Colon (tissue), 2 donors: ENCODE results near the gene ABHD12.

Source experiments
- FAIRE-seq: peaks from 2 replicates; lab custom pipeline; 2012; peaks lifted over from hg19 to GRCh38; lab: Jason Lieb, UNC
- donor health status: control.
- donor health status: control.

The ABHD12 gene

DNA sequence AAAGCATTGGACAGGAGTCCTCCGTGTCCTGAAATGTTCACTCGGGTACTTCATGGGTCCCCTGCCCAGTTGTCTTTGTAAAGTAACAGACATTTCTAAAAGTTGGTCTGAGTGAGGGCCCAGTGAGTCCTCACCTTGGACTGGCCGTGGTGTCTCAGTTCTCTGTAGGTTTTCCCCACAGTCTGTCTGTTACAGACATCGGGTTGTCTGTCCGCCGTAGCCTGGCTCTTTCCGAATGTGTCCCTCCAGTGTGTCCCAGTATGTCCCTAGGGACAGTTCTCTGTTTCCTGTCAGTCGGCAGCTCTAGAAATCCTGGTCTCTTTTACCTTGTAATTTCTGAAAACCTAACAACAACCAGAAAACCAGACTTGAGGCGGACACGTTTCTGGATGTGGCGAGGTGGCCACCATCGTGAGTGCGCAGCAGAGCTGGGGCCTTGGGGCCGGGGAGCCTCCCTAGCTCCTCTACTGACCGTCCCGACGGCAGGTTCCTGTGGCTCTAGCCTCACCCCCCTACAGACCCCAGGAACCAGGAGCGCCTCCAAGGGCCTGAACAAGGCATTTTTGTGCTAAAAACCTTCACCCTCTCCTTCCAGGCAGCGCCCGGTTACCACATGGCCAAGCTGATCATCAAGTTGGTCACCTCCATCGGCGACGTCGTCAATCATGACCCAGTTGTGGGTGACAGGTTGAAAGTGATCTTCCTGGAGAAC, 100.6 kb downstream of the ABHD12 start:
- no peak for FAIRE-seq

DNA sequence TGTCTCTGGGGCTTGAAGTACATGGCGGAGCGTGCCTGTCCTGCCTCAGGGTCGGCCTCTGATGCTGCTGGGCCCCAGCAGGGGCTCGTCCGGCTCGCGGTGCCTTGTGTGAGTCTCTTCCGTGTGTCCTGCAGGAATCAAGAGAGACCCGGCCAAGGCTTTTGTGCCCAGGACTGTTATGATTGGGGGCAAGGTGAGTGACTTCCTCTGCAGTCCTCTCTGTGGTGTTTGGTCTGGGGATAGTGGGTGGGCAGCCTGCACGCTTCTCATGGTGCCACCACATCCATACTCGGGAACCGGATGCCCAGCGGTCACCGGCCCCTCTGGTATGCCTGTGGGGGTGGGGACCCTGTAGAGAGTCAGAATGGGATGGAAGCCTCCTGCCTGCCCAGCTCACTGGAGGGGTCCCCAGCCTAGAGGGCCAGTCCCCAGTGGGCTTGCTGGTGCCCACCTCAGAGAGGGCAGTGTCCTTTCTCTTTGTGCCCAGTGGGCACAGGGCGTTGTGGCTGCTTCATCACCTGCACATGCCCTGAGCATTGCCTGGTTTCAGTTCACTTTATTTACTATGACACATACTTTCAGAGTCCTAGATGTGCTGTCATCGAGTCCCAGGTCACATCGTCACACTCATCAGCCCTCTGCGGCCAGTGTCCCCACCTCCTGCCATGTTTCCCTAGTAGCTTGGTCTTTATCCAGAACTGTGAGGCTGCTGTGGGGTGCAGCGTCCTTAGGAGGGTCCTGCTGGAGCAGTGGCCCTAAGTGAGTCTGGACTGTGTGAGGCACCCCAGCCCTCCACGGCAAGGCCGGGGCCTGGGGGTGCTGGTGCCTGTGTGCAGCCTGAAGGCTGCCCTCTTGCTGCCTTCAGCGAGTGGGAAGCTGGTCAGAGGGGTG, 102.1 kb downstream of the ABHD12 start:
- FAIRE-seq = no peak

DNA sequence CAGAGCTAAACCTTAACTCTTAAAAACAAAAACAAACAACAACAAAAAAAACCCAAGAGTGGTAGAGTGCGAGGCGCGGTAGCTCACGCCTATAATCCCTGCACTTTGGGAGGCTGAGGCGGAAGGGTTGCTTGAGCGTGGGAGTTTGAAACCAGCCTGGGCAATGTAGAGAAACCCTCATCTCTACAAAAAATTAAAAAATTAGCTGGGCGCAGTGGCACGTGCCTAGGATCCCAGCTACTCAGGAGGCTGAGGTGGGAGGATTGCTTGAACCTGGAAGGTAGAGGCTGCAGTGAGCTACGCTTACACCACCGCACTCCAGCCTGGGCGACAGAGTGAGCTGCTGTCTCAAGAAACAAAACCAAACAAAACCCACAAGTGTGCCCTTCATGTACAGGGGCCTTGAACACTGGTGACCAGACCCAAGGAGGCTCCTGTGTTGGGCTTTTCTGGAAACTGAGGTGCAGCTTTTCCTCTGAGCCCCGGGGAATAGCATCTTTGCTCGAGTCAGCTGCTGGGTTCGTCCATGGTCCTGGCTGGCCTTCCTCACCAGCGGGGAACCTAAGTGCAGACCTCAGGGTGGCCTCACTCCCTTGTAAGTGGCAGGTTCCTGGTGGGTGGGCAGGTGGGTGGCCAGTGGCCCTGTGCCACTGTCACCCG, 102.9 kb downstream of the ABHD12 start:
- no peak for FAIRE-seq

DNA sequence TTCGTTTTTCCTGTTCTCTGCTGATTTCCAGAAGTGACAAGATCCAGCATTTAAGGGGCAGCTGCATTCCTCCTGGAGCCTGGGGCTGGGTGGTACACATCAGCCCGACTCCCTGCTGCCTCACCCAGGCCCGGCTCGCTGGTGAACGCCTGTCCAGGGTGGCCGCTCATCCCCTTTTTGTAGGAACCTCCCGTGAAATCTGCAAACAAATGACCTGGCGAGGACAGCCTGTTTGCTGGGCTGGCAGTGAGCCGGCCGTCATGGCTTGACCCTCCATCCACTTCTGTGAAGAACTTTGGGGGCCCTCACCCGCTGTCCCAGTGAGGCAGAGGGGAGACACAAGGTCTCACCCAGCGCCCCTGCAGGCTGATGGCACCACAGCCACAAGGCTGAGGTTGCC, 103.7 kb downstream of the ABHD12 start:
- FAIRE-seq = no peak

DNA sequence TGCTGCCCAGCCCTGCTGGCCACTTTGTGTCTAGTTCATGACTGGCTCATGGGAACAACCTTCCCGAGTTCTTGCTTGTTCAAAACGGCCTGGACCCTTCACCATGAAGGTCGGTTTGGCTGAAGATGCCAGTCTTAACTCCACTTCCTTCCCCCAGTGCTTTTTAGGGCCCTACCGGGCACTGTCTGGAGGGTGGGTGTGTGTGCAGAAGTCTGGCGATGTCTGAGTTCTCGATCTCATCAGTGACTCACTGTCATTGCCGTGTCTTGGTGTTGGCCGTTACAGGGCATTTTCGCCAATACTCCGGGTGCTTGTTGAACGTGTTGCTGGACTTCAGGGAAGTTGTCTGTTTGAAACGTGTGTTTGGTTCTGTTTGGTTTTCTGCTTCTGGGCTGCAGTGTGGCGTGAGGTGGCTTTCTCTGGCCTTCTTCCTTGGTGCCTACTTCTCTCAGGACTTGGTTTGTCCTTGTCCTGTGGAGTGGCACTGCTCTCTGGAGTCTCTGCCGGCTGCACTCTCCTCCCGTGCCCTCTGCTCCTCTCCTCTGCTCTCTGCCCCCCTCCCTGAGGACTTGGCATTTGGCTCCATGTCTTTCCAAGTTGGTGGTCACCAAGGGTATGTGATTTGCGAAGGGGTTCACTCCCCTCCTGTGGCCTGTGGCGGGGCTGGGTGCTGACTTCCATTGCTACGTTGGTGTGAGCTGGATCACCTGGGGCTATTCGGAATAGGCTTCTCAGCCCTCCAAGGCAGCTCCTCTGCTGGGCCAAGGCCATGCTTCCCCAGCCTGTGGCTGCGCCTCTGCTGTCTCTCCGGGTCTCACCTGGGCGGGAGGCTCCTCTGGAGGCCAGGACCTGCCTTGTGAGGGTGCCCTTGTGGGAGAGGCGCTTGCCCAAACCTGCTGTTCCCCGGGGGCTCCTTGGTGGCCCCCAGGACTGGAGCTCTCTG, 104.5 kb downstream of the ABHD12 start:
- FAIRE-seq = no peak

DNA sequence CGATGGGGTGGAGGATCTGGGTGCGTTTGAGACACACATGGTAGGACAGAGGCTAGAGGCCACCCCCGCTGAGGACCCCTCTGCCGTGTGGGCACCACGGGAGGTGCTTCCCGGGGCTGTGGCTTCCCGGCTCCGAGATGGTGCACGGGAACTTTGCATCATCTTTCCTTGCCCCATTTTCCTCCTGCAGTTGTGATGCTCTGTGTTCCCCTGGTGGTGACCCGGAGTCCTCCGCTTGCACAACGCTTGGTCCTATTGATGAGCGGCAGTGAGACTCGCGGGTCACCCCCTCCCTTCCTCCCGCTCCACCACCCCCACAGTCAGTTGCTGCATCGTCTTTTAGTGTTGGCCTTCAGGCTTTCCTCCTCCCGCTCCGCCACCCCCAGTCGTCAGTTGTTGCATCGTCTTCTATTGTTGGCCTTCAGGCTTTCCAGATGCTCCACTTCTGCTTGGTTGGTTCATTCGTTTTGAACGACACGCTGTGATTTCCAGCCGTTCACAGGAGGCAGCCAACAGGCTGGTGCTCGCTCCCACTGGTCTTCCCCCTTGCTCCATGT, 105.5 kb downstream of the ABHD12 start:
- FAIRE-seq = no peak

DNA sequence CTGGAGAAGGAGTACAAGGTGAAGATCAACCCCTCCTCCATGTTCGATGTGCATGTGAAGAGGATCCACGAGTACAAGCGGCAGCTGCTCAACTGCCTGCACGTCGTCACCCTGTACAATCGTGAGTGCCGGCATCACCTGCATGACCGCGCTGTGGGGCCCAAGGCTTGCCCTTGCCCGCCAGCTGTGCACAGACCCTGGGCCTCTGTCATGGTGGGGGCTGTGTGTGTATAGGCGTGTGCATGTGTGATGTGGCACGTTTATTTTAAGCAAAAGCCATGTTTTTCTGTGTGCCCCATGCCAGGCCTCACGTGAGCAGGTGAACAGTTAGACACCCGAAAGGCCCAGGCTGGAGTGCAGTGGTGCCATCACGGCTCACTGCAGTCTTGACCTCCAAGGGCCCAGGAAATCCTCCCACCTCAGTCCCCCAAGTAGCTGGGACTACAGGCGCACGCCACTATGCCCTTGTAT, 106.5 kb downstream of the ABHD12 start:
- FAIRE-seq = no peak

DNA sequence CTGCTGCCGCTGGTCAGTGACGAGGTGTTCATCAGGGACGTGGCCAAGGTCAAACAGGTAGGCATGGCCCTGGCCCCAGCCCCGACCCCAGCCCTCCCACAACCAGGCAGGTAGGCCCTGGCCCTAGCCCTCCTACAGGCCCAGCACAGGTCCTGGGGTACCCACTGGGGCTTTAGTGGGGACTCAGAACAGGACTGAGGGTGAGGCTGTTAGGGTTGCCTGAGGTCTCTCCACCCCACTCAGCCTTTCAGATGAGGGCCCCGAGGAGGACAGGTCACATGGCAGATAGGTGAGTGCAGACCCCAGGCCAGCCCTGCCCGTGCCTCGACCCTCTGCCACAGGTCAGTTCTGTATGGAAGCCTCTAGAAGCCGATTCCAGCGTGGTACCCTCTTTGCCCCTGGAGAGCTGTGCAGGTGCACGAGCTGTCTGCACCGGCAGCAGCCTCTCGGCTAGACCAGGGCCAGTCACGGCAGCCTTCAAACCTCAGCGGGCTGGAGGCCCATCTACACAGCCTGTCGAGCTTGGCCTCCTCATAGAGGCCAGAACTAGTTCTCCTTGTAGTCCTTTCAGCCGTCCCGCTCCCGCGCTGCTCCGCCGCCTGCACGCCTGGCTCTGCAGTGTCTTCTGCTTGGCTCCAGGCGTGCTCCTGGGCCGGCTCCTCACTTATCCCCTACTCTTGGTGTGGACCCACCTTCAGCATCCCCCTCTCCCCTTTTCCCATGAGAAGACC, 107.2 kb downstream of the ABHD12 start:
- FAIRE-seq = no peak

DNA sequence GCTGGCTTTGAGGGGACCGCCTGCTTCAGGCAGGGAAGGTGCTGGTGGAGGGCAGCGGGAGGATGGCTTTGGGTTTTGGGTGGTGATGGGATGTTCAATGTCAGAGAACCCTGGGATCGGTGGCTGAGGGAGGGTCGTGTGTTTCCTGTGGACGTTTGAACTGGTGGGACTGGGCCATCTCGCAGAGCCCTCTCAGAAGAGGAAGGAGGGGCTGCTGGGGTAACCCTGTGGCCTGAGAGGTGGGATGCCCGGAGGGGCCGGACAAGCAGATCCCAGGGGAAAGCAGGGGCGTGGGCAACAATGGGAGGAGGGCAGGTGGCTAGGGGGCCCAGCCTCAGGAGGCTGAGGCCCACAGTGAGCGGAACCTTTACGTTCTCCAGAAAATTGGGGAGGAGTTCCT, 107.8 kb downstream of the ABHD12 start:
- FAIRE-seq = no peak

DNA sequence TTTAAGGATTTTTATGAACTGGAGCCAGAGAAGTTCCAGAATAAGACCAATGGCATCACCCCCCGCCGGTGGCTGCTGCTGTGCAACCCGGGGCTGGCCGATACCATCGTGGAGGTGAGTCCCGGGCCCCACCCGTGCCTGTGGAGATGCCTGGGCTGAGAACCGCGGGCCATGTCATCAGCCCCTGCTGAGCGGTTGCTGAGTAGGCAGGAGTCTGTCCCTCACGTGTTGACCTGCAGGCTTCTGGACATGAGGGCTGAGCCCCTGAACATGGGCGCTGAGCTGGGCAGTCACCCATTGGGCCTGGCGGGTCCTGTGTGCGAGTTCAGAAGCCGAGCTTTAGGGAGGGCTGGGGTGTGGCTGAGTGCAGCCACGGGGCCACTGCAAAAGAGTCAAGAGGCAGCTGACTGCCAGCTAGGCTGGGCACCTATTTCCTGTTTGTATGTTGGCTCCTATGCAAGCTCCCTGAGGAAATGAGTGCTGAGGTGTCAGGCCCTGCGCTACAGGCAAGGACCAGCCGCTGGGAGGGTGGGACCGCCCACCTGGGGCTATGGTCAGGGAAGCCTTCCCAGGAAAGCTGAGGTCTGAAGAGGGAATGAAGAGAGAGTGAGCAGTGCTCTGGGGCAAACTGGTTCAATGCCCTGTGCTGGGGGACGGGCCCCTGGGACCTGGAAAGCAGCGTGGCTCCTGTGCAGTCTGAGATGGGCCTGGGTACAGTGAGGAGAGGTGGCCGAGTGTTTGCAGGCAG, 108.4 kb downstream of the ABHD12 start:
- no peak for FAIRE-seq

DNA sequence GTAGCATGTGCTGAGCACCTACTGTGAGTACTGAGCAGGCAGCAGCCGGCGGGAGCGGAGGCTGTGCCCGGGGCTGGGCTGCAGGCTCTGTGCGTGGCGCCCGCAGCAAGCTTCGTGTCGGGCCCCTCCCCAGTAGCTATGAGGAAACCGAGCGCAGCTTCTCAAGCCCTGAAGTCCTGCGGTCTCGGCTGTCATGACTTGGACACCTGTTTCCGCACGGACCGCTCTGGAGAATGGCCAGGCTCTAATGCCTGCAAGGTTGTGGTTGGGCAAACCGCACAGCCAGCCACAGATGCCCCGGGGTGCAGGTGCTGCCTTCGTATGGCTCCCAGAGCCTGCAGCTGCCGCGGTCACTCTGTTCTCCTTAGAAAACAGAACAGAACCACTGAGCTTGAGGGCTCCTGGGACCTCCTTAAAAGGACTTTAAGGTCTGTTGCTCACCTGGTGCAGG, 109.1 kb downstream of the ABHD12 start:
- FAIRE-seq = no peak

DNA sequence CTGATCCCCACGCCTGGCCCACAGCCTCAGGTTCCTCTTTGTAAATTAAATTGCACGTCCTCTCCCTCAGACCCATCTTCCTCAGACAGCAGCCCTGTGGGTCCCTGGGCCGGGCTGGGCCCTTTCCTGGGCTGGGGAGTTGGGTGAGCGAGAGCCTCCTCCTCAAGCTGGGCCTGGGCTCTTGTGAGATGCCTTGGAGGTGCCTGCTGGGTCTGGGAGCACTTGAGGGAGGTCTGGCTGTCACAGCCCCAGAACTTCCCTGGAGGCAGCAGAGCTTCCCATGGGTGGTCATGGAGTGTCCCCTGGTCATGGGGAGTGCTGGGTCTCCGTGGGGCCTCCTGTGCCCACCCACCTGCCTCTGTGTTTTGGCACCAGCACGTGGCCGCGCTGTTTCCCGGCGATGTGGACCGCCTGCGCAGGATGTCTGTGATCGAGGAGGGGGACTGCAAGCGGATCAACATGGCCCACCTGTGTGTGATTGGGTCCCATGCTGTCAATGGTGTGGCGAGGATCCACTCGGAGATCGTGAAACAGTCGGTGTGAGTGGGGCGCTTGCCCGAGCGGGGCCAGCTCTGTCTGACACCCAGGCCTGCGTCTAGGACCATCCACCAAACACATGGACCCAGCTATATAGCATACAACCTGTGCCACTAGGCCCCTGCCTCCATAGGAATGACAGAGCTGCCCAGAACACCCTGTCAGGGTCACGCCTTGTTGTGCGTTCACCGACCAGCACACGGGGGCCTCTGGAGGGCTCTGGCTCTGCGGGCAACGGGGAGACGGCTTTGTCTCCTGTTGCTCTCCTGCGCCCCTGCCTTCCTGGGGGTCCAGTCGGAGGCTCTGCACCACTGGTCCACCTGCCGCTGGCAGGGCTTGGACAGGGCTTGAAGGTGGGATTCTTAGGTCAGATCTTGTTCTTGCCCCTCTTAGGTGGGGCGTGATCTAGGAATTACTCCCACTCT, 109.8 kb downstream of the ABHD12 start:
- FAIRE-seq = no peak

DNA sequence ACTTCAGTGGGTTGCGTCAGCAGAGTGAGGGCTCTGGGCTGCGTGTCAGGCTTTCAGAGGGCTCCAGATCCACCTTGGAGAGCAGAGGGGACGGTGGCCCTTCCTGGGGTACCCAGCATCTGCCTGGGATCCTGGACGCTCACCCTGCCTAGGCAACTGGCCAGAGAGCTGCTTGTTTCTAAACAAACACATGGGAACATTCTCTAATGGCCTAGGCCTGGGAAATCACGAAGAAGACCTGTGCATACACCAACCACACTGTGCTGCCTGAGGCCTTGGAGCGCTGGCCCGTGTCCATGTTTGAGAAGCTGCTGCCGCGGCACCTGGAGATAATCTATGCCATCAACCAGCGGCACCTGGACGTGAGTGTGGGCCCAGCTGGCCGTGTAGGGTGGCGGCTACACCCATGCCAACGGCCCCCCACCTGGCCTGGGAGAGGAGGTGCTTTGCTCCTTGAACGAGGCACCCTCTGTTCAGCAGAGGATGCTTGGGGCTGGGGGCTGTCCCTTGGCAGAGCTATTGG, 110.5 kb downstream of the ABHD12 start:
- no peak for FAIRE-seq

DNA sequence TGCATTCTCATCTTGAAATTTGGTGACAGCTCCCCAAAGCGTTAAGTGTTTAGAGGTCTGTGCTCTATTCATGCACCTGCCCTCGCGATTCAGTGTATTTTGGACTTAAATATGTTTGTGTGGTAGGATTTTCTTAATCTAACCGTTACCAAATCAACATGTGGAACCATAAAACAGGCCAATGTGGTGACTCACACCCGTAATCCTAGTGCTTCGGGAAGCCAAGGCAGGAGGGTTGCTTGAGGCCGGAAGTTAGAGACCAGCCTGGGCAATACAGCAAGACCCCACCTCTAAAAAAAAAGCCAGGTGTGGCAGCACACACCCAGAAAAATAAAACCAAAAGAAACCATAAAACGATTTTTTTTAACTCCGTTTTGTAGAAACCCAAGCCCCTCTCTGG, 111.2 kb downstream of the ABHD12 start:
- no peak for FAIRE-seq

DNA sequence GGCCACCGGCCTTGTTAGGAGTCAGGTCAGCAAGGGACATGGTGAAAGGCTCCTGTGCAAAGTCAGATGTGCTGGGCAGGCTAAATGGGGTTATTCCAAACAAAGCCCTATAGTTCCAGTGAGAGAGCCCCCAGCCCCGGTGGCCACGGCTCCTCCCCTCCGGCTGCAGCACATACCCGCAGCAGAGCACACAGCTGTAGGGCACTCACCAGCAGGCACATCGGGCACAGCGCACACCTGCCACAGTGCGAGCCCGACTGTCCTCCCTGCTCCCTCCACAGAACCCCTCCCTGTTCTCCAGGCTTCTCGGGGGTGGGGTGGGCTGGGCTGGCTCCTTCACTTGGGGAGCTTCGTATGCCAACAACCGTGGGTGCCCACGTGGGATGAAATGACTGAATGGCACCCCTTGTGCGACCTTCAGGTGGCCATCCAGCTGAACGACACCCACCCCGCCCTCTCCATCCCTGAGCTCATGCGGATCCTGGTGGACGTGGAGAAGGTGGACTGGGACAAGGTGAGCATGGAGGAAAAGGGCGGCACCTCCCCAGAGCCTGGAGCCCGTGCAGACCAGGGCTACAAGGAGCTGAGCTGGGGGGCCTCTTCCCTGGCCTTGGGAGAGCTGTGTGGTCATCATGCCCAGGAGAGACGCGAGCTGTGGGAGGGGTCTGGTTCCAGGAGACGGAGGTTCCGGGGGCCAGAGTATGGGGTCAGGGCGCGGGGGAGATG, 111.8 kb downstream of the ABHD12 start:
- FAIRE-seq = no peak

DNA sequence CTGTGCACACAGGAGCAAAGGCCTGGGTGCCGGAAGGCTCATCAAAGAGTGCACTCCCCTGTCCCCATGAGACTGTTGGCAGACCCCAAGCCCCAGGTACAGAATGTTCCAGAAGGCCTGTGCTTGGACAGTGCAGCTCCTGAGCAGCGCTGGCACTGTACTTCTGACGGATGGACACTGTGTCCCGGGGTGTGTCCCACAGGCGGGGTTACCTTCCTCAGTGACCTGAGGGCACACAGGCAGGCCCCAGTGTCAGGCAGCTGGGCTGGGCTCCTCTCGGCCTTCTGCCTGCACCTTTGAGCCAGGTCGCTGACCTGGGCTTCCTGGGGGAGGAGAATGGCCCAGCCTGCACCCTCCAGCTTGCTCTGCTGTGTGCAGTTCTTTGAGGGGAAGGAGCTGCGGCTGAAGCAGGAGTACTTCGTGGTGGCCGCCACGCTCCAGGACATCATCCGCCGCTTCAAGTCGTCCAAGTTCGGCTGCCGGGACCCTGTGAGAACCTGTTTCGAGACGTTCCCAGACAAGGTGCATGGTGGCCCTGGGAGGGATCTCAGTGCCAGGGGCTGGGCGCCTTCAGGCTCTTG, 112.6 kb downstream of the ABHD12 start:
- no peak for FAIRE-seq

DNA sequence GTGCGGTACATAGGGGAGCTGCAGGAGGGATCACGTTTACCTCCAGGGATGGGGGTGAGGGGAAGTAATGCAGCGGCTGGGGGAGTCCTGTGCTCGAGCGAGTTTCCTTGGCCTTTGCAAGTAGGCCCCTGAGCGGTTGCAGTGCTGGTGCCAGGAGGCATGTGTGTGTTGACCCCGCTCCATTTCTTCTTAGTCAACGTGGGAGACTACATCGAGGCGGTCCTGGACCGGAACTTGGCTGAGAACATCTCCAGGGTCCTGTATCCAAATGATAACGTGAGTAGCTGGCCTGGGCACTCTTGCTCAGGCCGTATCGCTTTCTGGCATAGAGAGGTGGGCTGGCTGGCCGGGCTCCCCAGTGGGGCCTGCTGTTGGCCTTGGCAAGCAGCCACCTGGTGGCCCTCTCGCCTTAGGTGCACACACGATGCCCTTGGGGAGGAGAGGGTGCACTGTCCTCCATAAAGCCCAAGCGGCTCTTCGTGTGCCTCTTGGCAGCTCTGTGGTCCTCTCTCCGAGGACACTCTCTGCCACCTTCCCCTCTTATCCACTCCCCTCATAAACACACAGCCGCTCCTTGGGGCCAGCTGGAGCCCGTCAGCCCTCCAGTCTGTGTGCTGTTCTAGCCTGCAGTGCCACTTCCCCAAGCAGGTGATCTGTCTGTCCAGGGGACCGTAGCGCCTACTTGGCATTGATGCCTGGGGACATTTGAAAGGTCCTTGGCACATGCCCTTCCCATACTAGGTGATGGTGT, 113.4 kb downstream of the ABHD12 start:
- no peak for FAIRE-seq
